ENCODE results near the gene FGFR4. TPM values are rescaled to one million over a fixed set of nuclear protein-coding genes. Genes with fewer than 3 reads are reported as not detected.

FGFR4 gene
- total and polyA plus RNA-seq, 2 of the 8 experiments (the other 6 are each of a cell fraction or from before 2014, with no cell fraction given): 61.4 to 88.4 TPM

DNA sequence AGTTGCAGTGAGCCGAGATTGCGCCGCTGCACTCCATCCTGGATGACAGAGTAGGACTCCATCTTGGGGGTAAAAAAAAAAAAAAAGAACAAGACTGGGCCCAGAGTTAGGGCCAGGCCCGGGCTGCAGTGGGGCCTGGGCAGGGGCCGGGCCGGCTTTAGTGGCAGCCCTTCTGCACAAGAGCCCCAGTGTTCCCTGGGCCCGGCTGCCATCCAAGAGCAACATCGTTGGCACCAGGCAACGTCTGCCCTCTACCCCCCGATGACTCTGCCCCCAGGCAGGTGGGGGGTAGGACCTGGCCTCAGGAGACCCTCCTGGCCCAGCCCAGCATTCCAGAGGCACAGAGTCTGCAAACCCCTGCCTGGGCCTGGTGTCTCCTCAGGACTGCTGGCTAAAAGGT is 4.9 kb upstream of the FGFR4 start (continued):
- TF ChIP-seq PHF8 (conservative IDR thresholded peaks at IDR 0.05; ENCODE audit: low read depth, low read length) (no peak), CHD1 (IDR thresholded peaks at IDR 0.05; ENCODE audit: low read depth, low read length) (no peak), SP2 (IDR thresholded peaks at IDR 0.05; ENCODE audit: low read length) (no peak), RNF2 (IDR thresholded peaks at IDR 0.05; ENCODE audit: borderline replicate concordance, low read depth, low read length, missing control alignments, poor library complexity, severe bottlenecking) (no peak)
- TF ChIP-seq, protein P1, sequence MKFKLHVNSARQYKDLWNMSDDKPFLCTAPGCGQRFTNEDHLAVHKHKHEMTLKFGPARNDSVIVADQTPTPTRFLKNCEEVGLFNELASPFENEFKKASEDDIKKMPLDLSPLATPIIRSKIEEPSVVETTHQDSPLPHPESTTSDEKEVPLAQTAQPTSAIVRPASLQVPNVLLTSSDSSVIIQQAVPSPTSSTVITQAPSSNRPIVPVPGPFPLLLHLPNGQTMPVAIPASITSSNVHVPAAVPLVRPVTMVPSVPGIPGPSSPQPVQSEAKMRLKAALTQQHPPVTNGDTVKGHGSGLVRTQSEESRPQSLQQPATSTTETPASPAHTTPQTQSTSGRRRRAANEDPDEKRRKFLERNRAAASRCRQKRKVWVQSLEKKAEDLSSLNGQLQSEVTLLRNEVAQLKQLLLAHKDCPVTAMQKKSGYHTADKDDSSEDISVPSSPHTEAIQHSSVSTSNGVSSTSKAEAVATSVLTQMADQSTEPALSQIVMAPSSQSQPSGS (IDR thresholded peaks at IDR 0.05; ENCODE audit: low read length): no peak
